GM12878 (cell line): ENCODE results near the gene TMEM86B. TPM values are rescaled to one million over a fixed set of nuclear protein-coding genes. Genes with fewer than 3 reads are reported as not detected.
A peak's percentile ranks its signal among the peaks of the same experiment; 100 is the strongest.

Source experiments
- ATAC-seq: fragments of 200-7000 bp; cut with Tn5 transposase; 3 replicates; pipeline ENCODE4 v1.9.1; 2020; ENCODE audit warnings: mild to moderate bottlenecking, moderate library complexity
- BruUV-seq: library from RNA; stranded (reverse); fragments of 400-500 nt; replicated peaks from 2 replicates; lab custom pipeline; 2021; lab: Mats Ljungman, UMichigan
- CTCF ChIA-PET: fragments of 300-600 bp; sonication (Branson Sonifier 250); formaldehyde crosslinking; extraction: SDS; loops from one replicate; lab custom pipeline; 2021; ENCODE audit warnings: inconsistent platforms; lab: Yijun Ruan, JAX
- POLR2A ChIA-PET: fragments of 350-600 bp; formaldehyde crosslinking; extraction: SDS; loops from one replicate; lab custom pipeline; 2021; ENCODE audit warnings: inconsistent platforms; lab: Charles Lee
- RAD21 ChIA-PET: fragments of 300-600 bp; sonication (Branson Sonifier 250); formaldehyde crosslinking; loops from one replicate; lab custom pipeline; 2023; ENCODE audit warnings: antibody characterized with exemption; ENCODE audit not compliant: unreplicated experiment; lab: Charles Lee
- SMC1A ChIA-PET: fragments of 300-600 bp; sonication (Branson Sonifier 250); formaldehyde crosslinking; loops from one replicate; lab custom pipeline; 2023; ENCODE audit not compliant: unreplicated experiment, uncharacterized antibody; lab: Charles Lee
- DNase-seq: peaks from one replicate; pipeline ENCODE4 v3.0.0-alpha.2; 2011; ENCODE audit warnings: low read depth, low spot score
- FAIRE-seq: peaks from 3 replicates; lab custom pipeline; 2011; peaks lifted over from hg19 to GRCh38; lab: Jason Lieb, UNC
- H2AFZ ChIP-seq: 2 replicates; pipeline ENCODE4 v1.6.0; 2011; ENCODE audit warnings: low read depth, low read length, control low read depth; ENCODE audit not compliant: control insufficient read depth
- H3K27ac ChIP-seq: 2 replicates; pipeline ENCODE4 v1.5.1; 2011; ENCODE audit warnings: control low read depth; ENCODE audit not compliant: control insufficient read depth, insufficient read depth
- H3K27me3 ChIP-seq, 2 experiments: replicated peaks in 1 of 2; 2 replicates each; pipeline versions ENCODE4 v1.6.0 to v1.6.1; 2011; ENCODE audit warnings: low read length in 1 of 2; ENCODE audit not compliant: control insufficient read depth in 2 of 2, insufficient read depth in 2 of 2
- H3K36me3 ChIP-seq, 2 experiments: 2 replicates each; pipeline ENCODE4 v1.5.1; 2011; ENCODE audit warnings: low read length in 1 of 2; ENCODE audit not compliant: control insufficient read depth in 2 of 2, insufficient read depth in 2 of 2
- H3K4me1 ChIP-seq: 2 replicates; pipeline ENCODE4 v1.6.1; 2011; ENCODE audit warnings: mild to moderate bottlenecking, low read length, moderate library complexity, mixed read lengths; ENCODE audit not compliant: control insufficient read depth, insufficient read depth
- H3K4me2 ChIP-seq: 2 replicates; pipeline ENCODE4 v1.6.0; 2011; ENCODE audit warnings: control low read depth; ENCODE audit not compliant: control insufficient read depth, insufficient read depth
- H3K4me3 ChIP-seq: fragments of 200-600 bp; sonication (generic); 2 replicates; pipeline ENCODE4 v1.5.1; 2016
- H3K79me2 ChIP-seq: 2 replicates; pipeline ENCODE4 v1.6.0; 2011; ENCODE audit warnings: low read length; ENCODE audit not compliant: control insufficient read depth, insufficient read depth
- H3K9ac ChIP-seq: 2 replicates; pipeline ENCODE4 v1.8.0; 2011; ENCODE audit warnings: low read length, control low read depth, mixed read lengths; ENCODE audit not compliant: control insufficient read depth, insufficient read depth
- H3K9me3 ChIP-seq: replicated peaks from 3 replicates; pipeline ENCODE4 v1.5.1; 2011; ENCODE audit warnings: mild to moderate bottlenecking, low read length; ENCODE audit not compliant: control insufficient read depth, insufficient read depth
- H4K20me1 ChIP-seq: 2 replicates; pipeline ENCODE4 v1.6.0; 2011; ENCODE audit not compliant: control insufficient read depth, insufficient read depth
- ATF3 ChIP-seq: IDR thresholded peaks from 2 replicates; pipeline ENCODE4 v1.6.1; 2011; ENCODE audit warnings: low read depth, mild to moderate bottlenecking, low read length, moderate library complexity, borderline replicate concordance; ENCODE audit errors: extremely low read depth
- CTCF ChIP-seq, 3 experiments: IDR thresholded peaks in 2 of 3; conservative IDR thresholded peaks in 1 of 3; 2 replicates each; pipeline ENCODE4 v1.5.1; 2011; ENCODE audit warnings: low read depth in 3 of 3, low read length in 3 of 3, mild to moderate bottlenecking in 3 of 3, control low read depth in 2 of 3, moderate library complexity in 2 of 3, inconsistent platforms in 1 of 3, mixed read lengths in 1 of 3; ENCODE audit not compliant: control insufficient read depth in 2 of 3, insufficient read depth in 1 of 3; ENCODE audit errors: extremely low read depth in 1 of 3
- E2F8 ChIP-seq: fragments of 450-650 bp; IDR thresholded peaks from 2 replicates; pipeline ENCODE4 v1.6.1; 2018; ENCODE audit warnings: mild to moderate bottlenecking, low read depth, moderate library complexity; ENCODE audit not compliant: partially characterized antibody
- GABPA ChIP-seq: IDR thresholded peaks from 2 replicates; pipeline ENCODE4 v1.6.1; 2014; ENCODE audit warnings: antibody characterized with exemption, low read depth, mild to moderate bottlenecking, inconsistent platforms
- MTA2 ChIP-seq: fragments of 450-650 bp; IDR thresholded peaks from 2 replicates; pipeline ENCODE4 v1.6.1; 2016; ENCODE audit warnings: low read depth, mild to moderate bottlenecking, moderate library complexity
- MYB ChIP-seq: fragments of 150-350 bp; IDR thresholded peaks from 2 replicates; pipeline ENCODE4 v1.6.1; 2014; ENCODE audit warnings: mild to moderate bottlenecking, low read depth, low read length, borderline replicate concordance
- NBN ChIP-seq: fragments of 450-650 bp; IDR thresholded peaks from 2 replicates; pipeline ENCODE4 v1.6.1; 2016
- PAX5 ChIP-seq: IDR thresholded peaks from 2 replicates; pipeline ENCODE4 v1.6.1; 2011; ENCODE audit warnings: low read depth, low read length, borderline replicate concordance
- PAX8 ChIP-seq: fragments of 450-650 bp; IDR thresholded peaks from 2 replicates; pipeline ENCODE4 v1.6.1; 2017; ENCODE audit warnings: mild to moderate bottlenecking, moderate library complexity
- SREBF2 ChIP-seq: IDR thresholded peaks from 2 replicates; pipeline ENCODE4 v1.6.1; 2012; ENCODE audit warnings: mild to moderate bottlenecking, low read length
- ZBTB4 ChIP-seq: fragments of 450-650 bp; formaldehyde crosslinking; IDR thresholded peaks from 2 replicates; pipeline ENCODE4 v1.4.0; 2022; ENCODE audit warnings: mild to moderate bottlenecking, moderate library complexity
- ZNF207 ChIP-seq: fragments of 450-650 bp; IDR thresholded peaks from 2 replicates; pipeline ENCODE4 v1.6.1; 2014; ENCODE audit warnings: antibody characterized with exemption, mild to moderate bottlenecking, borderline replicate concordance
- ZNF274 ChIP-seq: IDR thresholded peaks from one replicate; pipeline ENCODE4 v1.8.0; 2011; ENCODE audit not compliant: insufficient read length, insufficient read depth
- WGBS: methylation state at CpG from one replicate; pipeline ENCODE4 v1.1.6; 2016; ENCODE audit warnings: low lambda C conversion rate; ENCODE audit not compliant: insufficient replicate concordance, insufficient coverage; ENCODE audit errors: missing lambda C conversion rate; 5-methylcytosine and 5-hydroxymethylcytosine counted together
- in situ Hi-C: fragments of 300-500 bp; cut with MboI; formaldehyde crosslinking; loops from 9 replicates; pipeline ENCODE4 v1.14.3; 2018; ENCODE audit warnings: mixed read lengths
- intact Hi-C: fragments of 100-400 bp; cut with micrococcal nuclease; formaldehyde crosslinking; loops from one replicate; pipeline ENCODE4 v1.14.2; 2022; ENCODE audit not compliant: unreplicated experiment
- polyA plus RNA-seq, 11 experiments: library from polyadenylated mRNA; depleted of rRNA in 4 of 11; unstranded in 6 of 11; stranded (reverse) in 5 of 11; fragments of >200 nt; fragmentation: Nextera tagmentation in 4 of 11; fragmentation: Illumina TruSeq in 1 of 11; extraction: Ambion mirVana in 4 of 11; extraction: Trizol in 1 of 11; gene quantifications; 1 replicate in 1 of 11; 2 replicates in 10 of 11; pipeline versions ENCODE4 v1.2.1 to v1.2.3, GENCODE V29; 2011 to 2016; ENCODE audit warnings: inconsistent platforms in 2 of 11, missing spikeins in 2 of 11, low read depth in 1 of 11
- total RNA-seq, 4 experiments: library from RNA; depleted of rRNA in 3 of 4; stranded (reverse); fragments of >200 nt in 3 of 4; fragmentation: Illumina TruSeq in 1 of 4; extraction: Trizol in 1 of 4; gene quantifications; 2 replicates each; pipeline versions ENCODE4 v1.2.1 to v1.2.3, GENCODE V29; 2013 to 2021

The TMEM86B gene
- total and polyA plus RNA-seq, 10 of the 15 experiments (the other 5 are each of a cell fraction or from before 2014, with no cell fraction given) = 0.26 to 10.6 (median 1.8) TPM

- POLR2A ChIA-PET = interaction anchor here (0.6 to 6.1 kb wide), 9 partner anchors 14 to 776 kb away, joined by 3 to 86 read pairs (median 4); partner anchors contain the start of genes KMT5C and PPP6R1
- Histone ChIP-seq H3K4me3 (0 out of 2 replicates have a peak overlapping the region, but pooled peaks have one; percentile 10), H3K4me2 (peak overlapping the region; percentile 92), H3K9me3 (no peaks in the 10 kb centered on the region; the same call in 2 of the 3 replicates), H3K36me3 (peaks cover 0 to 3% of the 10 kb centered on the region in 2 experiments; a peak in 1 of 4 replicates), H2AFZ (peak overlapping the region; percentile 40; the same call in 1 of the 2 replicates), H3K4me1 (peaks cover 41% of the 10 kb centered on the region), H3K79me2 (no peaks in the 10 kb centered on the region; the same call in 1 of the 2 replicates), H3K27me3 (no peaks in the 10 kb centered on the region), H3K9ac (peak overlapping the region; percentile 65), H4K20me1 (no peaks in the 10 kb centered on the region), H3K27ac (peak overlapping the region; percentile 80)
- ATAC-seq = peak; percentile 75
- WGBS = 9% methylated on average over 16 of the region's 17 CpGs
- in situ Hi-C loops (no loop called here), intact Hi-C loops (loop anchor here (1.0 kb wide), 1 partner anchor 17 kb away; the partner anchor contains the start of gene PPP6R1)
- peak; percentile 13 for FAIRE-seq
- SMC1A ChIA-PET = interaction anchor here (0.5 to 7.6 kb wide), 7 partner anchors 16 to 202 kb away, joined by 3 to 68 read pairs (median 4); partner anchors contain the start of genes ISOC2 and PPP6R1
- RAD21 ChIA-PET = interaction anchor here (0.6 to 3.8 kb wide), 4 partner anchors 15 to 63 kb away, joined by 3 to 46 read pairs (median 3); no protein-coding TSS in a partner anchor
- CTCF ChIA-PET = interaction anchor here (1.0 to 2.6 kb wide), 3 partner anchors 16 to 25 kb away, joined by 4 to 7 read pairs (median 6); no protein-coding TSS in a partner anchor
- no peak for DNase-seq
- no TSS peak for BruUV-seq
- no peak for TF ChIP-seq MYB
- TF ChIP-seq GABPA = peak; percentile 39; the same call in 1 of the 2 replicates
- TF ChIP-seq ATF3 = no peak
- peak; percentile 50; the same call in 1 of the 2 replicates for TF ChIP-seq MTA2
- TF ChIP-seq E2F8 = no peak
- TF ChIP-seq PAX8 = no peak
- TF ChIP-seq ZNF207 = no peak
- no peak for TF ChIP-seq SREBF2
- TF ChIP-seq ZBTB4 (CRISPR knock-in tag) = no peak
- TF ChIP-seq NBN = 0 out of 2 replicates have a peak, but pooled peaks have one; percentile 28
- TF ChIP-seq PAX5 = no peak
- TF ChIP-seq ZNF274 = no peak
- TF ChIP-seq CTCF (IDR thresholded peaks at IDR 0.05 in 2 of 3, conservative IDR thresholded peaks at IDR 0.05 in 1 of 3; ENCODE audit: control insufficient read depth in 2 of 3, extremely low read depth in 1 of 3, insufficient read depth in 1 of 3, low read depth in 3 of 3, low read length in 3 of 3) = no peak
Observed at GRCh38 chr19:55275851-55276719, 47.5 kb upstream of the TMEM86B start.
